Stimulated activated CD8-positive, alpha-beta memory T cell treated with anti-CD3 and anti-CD28 coated beads, Interleukin-15, amount 100 ng/mL, for 4 hours (primary cell): ENCODE results near the gene AMOTL2.

Experiments
- DNase-seq, 2 donors: peaks; one replicate each; pipeline ENCODE4 v3.0.0-alpha.2; 2020; ENCODE audit warnings: low read depth in 2 of 2

Gene AMOTL2

GRCh38 chr3:134378818-134379217 lies 4.6 kb upstream of the AMOTL2 start:
- DNase-seq, result no peak

- no peak for DNase-seq
Observed at GRCh38 chr3:134378384-134378783, 4.1 kb upstream of the AMOTL2 start.

- no peak for DNase-seq
Observed at GRCh38 chr3:134377896-134378295, 3.6 kb upstream of the AMOTL2 start.

GRCh38 chr3:134376786-134377426 lies 2.7 kb upstream of the AMOTL2 start:
- DNase-seq, result no peak

GRCh38 chr3:134376385-134376765 lies 2.1 kb upstream of the AMOTL2 start:
- no peak for DNase-seq

GRCh38 chr3:134375582-134376384 lies 1.5 kb upstream of the AMOTL2 start:
- no peak for DNase-seq

GRCh38 chr3:134374791-134375581 lies 739 bp upstream of the AMOTL2 start:
- no peak for DNase-seq

GRCh38 chr3:134373271-134374104 lies 759 bp downstream of the AMOTL2 start:
- no peak for DNase-seq

GRCh38 chr3:134372396-134373270 lies 1.6 kb downstream of the AMOTL2 start:
- DNase-seq, result no peak

GRCh38 chr3:134371542-134372324 lies 2.5 kb downstream of the AMOTL2 start:
- DNase-seq, result no peak

- DNase-seq, result no peak
Observed at GRCh38 chr3:134370611-134371531, 3.4 kb downstream of the AMOTL2 start.

- DNase-seq, result no peak
Observed at GRCh38 chr3:134369861-134370596, 4.2 kb downstream of the AMOTL2 start.

GRCh38 chr3:134369231-134369741 lies 5.0 kb downstream of the AMOTL2 start:
- DNase-seq, result no peak

- DNase-seq, result no peak
Observed at GRCh38 chr3:134368751-134369105, 5.5 kb downstream of the AMOTL2 start.

GRCh38 chr3:134367869-134368750 lies 6.1 kb downstream of the AMOTL2 start:
- no peak for DNase-seq

- no peak for DNase-seq
Observed at GRCh38 chr3:134366928-134367811, 7.1 kb downstream of the AMOTL2 start.
